Kidney capillary endothelial cell (primary cell): ENCODE measurements around the gene TMEM198.

Experiments
- DNase-seq: peaks from one replicate; pipeline ENCODE4 v3.0.0-alpha.2; 2018; ENCODE audit warnings: low spot score

TMEM198 gene

GRCh38 chr2:219562049-219563020, 18.5 kb downstream of the TMEM198 start:
- DNase-seq, result no peak

GRCh38 chr2:219563271-219563928, 19.6 kb downstream of the TMEM198 start:
- no peak for DNase-seq

- no peak for DNase-seq
Observed at GRCh38 chr2:219565130-219566080, 21.6 kb downstream of the TMEM198 start.

- no peak for DNase-seq
Observed at GRCh38 chr2:219566640-219567039, 22.8 kb downstream of the TMEM198 start.

- no peak for DNase-seq
Observed at GRCh38 chr2:219567131-219567530, 23.3 kb downstream of the TMEM198 start.

- no peak for DNase-seq
Observed at GRCh38 chr2:219567791-219568361, 24.0 kb downstream of the TMEM198 start.

GRCh38 chr2:219569041-219569440, 25.2 kb downstream of the TMEM198 start:
- DNase-seq, result no peak

- no peak for DNase-seq
Observed at GRCh38 chr2:219569635-219570034, 25.8 kb downstream of the TMEM198 start.

- DNase-seq, result no peak
Observed at GRCh38 chr2:219570194-219570923, 26.5 kb downstream of the TMEM198 start.

- no peak for DNase-seq
Observed at GRCh38 chr2:219570924-219571310, 27.1 kb downstream of the TMEM198 start.

GRCh38 chr2:219571311-219572236, 27.7 kb downstream of the TMEM198 start, which contains the start of gene OBSL1:
OBSL1 (minus strand) TSS chr2:219571539; CDS start chr2:219571232, 307 bp downstream.
- no peak for DNase-seq

- no peak for DNase-seq
Observed at GRCh38 chr2:219572237-219573001, 28.6 kb downstream of the TMEM198 start, which contains the start of gene INHA. INHA (plus strand) TSS chr2:219572310; CDS start chr2:219572375, 65 bp downstream.

- DNase-seq, result no peak
Observed at GRCh38 chr2:219573166-219573565, 29.3 kb downstream of the TMEM198 start.

- no peak for DNase-seq
Observed at GRCh38 chr2:219574484-219575311, 30.9 kb downstream of the TMEM198 start.

GRCh38 chr2:219575566-219576504, 32.0 kb downstream of the TMEM198 start:
- DNase-seq, result no peak

- no peak for DNase-seq
Observed at GRCh38 chr2:219576505-219577388, 32.9 kb downstream of the TMEM198 start.
